Fibroblast of skin of right biceps (primary cell): ENCODE measurements around the gene ELK4.

Experiments
- DNase-seq: peaks from one replicate; pipeline ENCODE4 v3.0.0-alpha.2; 2013

ELK4 gene

DNA sequence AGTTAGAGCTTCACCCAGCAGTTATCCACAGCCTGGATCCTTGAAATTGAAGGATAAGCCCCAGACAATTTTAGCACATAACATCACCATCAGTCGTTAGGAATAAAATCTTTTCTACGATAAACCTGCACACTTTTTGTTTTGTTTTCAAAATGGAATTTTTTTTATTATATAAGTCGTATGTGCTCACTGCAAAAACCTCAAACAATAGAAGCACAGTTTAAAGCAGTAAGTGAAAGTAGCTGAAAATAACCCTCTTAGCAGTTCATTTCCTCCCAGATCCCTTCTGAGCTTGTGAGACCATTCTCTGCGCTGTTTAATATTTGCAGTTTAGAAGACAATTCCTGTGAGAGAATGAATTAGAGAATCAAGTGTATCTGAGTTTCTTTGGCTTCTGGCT lies 38.3 kb downstream of the ELK4 start:
- no peak for DNase-seq

DNA sequence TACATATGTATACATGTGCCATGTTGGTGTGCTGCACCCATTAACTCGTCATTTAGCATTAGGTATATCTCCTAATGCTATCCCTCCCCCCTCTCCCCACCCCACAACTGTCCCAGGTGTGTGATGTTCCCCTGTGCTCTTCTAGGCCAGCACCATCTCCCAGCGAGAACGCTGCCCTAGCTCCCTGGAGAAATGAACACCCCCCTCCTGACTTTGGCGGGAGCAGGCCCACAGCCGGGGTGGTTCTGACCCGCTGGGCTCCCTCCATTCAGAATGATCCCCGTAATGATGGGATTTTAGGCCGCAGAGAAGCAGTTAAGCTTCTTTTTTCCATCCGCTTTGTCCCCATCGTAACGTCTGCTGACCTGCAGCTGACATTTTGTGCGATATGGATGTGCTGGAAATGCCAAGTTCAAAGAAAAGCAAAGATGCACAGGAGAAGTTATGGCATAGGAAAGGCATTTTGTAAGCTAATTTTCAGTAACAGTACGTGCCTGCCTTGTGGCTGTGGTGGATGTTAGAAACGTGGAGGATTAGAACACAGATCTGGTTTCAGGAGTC lies 39.3 kb downstream of the ELK4 start:
- no peak for DNase-seq

- DNase-seq: peak; percentile 76
Measured at GRCh38 chr1:205591522-205592351, 40.1 kb downstream of the ELK4 start.

GRCh38 chr1:205590777-205591513 lies 40.9 kb downstream of the ELK4 start:
- no peak for DNase-seq

DNA sequence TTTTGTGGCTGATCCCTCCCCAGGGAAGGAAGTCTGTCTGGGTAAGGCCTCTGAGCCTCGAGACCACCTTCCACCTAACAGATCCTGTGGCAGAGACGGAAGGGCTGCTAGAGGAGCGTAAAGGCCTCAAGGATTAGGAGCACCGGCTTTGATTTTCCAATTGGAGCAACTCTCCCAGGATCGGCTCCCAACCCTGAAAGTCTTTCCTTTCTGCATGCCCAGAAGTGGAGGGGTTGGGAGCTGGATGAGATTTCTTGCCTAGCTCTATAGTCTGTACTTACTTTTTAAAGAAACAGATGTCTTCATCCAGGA lies 41.4 kb downstream of the ELK4 start:
- no peak for DNase-seq

DNA sequence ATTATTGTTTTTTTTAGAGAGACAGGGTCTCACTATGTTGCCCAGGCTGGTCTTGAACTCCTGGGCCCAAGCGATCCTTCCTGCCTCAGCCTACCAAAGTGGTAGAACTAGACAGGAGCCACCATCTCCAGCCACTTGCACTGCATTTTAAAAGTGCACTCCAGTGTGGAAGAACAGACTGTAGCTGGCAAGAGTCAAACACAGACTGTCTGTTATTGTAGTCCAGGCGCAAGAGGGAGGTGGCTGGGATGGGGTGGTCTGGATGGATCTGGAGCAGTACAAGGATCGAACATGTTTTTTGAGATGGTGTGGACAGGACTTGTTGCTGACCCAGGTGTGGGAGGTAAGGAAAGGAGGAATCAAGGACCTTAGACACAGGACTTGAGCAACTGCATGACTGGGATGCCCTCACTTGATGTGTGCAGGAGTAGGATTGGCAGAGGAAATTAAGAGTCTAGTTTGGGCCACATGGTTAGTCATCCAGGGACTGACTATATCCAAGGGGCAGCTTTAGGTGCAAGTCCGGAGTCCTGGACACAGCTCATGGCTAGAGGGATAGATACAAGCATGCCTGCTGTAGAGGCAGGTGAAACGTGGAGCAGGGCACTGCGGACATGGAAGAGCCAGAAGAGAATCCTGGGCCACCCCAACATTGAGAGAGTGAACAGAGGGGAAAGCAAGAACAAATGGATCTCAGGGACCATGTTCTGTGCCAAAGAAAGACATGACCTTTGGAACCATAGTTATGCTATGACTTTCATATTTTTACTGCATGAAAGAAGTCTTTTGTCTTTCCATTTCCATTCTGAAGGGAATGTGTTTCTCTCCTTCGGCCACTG lies 42.0 kb downstream of the ELK4 start:
- no peak for DNase-seq

DNA sequence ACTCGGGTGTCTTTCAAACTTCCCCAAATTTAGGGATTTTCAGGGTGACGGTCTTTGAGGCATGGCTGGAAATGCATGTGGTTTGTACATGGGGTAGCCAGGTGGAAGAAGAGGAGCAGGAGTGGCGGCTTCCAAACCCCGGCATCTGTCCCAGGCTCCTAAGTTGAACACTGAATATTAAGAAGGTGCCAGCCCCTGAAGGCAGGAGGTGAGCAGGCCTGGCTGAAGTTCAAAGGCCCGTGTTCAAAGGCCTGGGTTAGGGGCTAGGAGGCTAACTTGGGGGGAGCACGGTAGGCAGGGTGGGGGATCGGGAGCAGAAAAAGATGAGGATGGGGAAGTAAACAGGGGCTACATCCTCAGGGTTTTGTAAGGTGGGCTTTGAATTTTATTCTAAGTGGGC lies 42.8 kb downstream of the ELK4 start:
- no peak for DNase-seq

DNA sequence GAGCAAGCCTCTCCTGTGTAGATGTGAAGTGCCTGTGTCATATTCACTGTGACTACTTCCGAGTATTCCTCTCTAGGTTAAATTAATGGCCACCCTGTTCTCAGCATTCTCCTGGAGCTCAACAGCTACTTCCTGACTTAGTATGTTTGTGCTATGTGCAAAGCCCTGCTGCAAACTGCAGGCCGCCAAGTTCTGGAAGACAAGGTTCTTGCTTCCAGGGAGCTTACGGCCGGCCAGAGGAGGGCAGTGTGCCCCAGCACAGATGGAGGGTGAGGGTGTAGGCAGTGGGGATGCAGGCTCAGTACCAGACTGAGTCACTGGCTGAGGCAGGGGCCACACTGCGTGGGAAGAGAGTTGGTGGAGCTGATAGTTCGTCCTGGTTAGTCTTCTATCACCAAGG lies 43.2 kb downstream of the ELK4 start:
- DNase-seq: peak; percentile 61

- no peak for DNase-seq
Measured at GRCh38 chr1:205587581-205587980, 44.2 kb downstream of the ELK4 start.

- DNase-seq: no peak
Measured at GRCh38 chr1:205585835-205586785, 45.7 kb downstream of the ELK4 start.

GRCh38 chr1:205585169-205585834 lies 46.5 kb downstream of the ELK4 start:
- no peak for DNase-seq

GRCh38 chr1:205584732-205585131 lies 47.1 kb downstream of the ELK4 start:
- DNase-seq: no peak

- no peak for DNase-seq
Measured at GRCh38 chr1:205583461-205584130, 48.2 kb downstream of the ELK4 start.

DNA sequence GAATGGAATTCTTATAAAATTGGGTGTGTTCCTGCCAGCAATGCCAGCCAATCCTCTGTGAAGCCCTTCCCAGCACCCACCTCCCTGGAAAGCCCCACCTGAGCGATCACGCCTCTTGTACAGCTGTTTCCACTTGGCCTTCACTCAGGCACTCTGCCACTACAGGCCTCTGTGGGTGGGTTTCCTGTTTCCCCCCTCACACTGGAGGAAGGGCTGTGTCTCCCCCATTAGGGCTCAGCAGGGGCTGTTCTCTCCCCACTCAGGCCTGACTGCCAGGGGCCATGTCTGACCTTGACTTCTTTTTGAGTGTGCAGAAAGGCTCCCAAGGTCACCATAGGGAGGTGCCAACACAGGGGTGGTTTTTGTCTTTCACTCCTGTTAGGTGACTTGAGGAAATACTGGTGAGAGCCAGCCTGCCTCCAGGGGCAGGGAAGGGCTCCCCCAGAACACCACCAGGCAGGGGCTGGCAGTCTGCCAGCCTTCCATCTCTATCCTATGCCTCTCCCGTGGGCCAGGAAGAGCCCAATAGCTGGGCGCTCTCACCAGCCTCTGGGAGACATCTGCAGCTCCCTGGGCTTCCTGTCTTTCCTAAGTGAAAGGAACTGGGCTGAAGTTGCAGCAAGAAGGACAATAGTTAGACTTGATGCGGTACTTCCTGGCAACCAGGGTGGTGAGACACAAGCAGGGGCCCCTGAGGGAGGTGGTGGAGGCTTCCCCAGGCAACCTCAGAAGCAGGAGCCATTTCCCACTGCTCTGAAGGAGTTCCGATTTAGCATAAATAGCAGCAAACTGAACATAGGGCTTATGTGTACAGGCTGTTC lies 49.1 kb downstream of the ELK4 start:
- no peak for DNase-seq

DNA sequence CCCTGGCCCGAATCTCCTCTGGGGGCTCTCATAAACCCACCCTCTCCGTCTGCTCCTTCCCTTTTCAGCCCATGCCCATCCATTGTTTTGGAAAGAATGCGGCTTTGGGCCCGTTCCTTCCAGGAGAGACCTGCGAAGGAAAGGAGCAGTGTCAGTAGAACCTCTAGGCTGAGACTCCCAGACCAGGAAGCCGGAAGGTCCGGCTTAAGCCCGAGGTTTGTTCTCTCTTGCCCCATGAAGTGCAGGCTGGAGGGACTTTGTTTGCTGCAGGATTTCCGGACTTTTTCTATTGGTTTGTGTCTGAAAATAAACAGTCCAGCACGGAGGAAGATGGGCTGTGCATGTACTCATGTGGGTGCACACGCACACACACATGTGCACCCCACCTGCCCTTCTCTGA lies 49.8 kb downstream of the ELK4 start:
- DNase-seq: no peak

GRCh38 chr1:205581321-205581980 lies 50.4 kb downstream of the ELK4 start:
- DNase-seq: no peak

DNA sequence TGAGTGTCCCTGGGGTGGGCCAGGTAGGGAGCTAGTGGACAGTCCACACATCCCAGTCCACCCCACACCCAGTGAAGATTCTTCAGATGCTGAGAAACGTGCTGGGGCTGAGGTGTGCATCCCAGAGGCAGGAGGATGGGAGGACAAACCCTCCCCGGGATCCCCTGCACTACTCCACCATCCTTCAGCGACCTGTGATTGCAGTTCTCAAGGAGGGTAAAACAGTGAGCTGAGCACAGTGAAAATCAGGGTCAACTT lies 51.0 kb downstream of the ELK4 start:
- DNase-seq: no peak

GRCh38 chr1:205580140-205580922 lies 51.5 kb downstream of the ELK4 start:
- DNase-seq: no peak

- no peak for DNase-seq
Measured at GRCh38 chr1:205579711-205580110, 52.1 kb downstream of the ELK4 start.
